ENCODE data around the gene GPD1L. TPM values are rescaled to one million over a fixed set of nuclear protein-coding genes. Genes with fewer than 3 reads are reported as not detected.
"Not testable (repeated sequence)": the region's sequence is repeated elsewhere in the genome, so short reads cannot be mapped to it uniquely, and the experiment has no call there.

The GPD1L gene
- total RNA-seq, 1 donor from 2014 or later = 60.8 TPM

GRCh38 chr3:32180141-32180784, 73.8 kb downstream of the GPD1L start:
- DNase-seq (ENCODE audit: low spot score) = no peak

- no peak for DNase-seq (ENCODE audit: low spot score)
Observed at GRCh38 chr3:32181365-32181764, 74.9 kb downstream of the GPD1L start.

GRCh38 chr3:32181796-32182195, 75.4 kb downstream of the GPD1L start:
- DNase-seq (ENCODE audit: low spot score) = no peak

GRCh38 chr3:32184187-32184730, 77.8 kb downstream of the GPD1L start:
- no peak for DNase-seq (ENCODE audit: low spot score)

GRCh38 chr3:32186097-32186496, 79.7 kb downstream of the GPD1L start:
- DNase-seq (ENCODE audit: low spot score) = no peak

- no peak for DNase-seq (ENCODE audit: low spot score)
Observed at GRCh38 chr3:32186876-32187275, 80.5 kb downstream of the GPD1L start.

- no peak for DNase-seq (ENCODE audit: low spot score)
Observed at GRCh38 chr3:32189693-32190092, 83.3 kb downstream of the GPD1L start.

- DNase-seq (ENCODE audit: low spot score) = not testable (repeated sequence)
Observed at GRCh38 chr3:32190556-32190955, 84.1 kb downstream of the GPD1L start.

- no peak for DNase-seq (ENCODE audit: low spot score)
Observed at GRCh38 chr3:32193101-32193500, 86.7 kb downstream of the GPD1L start.

- no peak for DNase-seq (ENCODE audit: low spot score)
Observed at GRCh38 chr3:32194653-32195052, 88.2 kb downstream of the GPD1L start.

- DNase-seq (ENCODE audit: low spot score) = no peak
Observed at GRCh38 chr3:32195995-32196540, 89.6 kb downstream of the GPD1L start.

- DNase-seq (ENCODE audit: low spot score) = no peak
Observed at GRCh38 chr3:32197991-32198390, 91.6 kb downstream of the GPD1L start.

GRCh38 chr3:32198714-32199113, 92.3 kb downstream of the GPD1L start:
- no peak for DNase-seq (ENCODE audit: low spot score)

GRCh38 chr3:32200490-32200889, 94.1 kb downstream of the GPD1L start:
- no peak for DNase-seq (ENCODE audit: low spot score)

GRCh38 chr3:32200992-32201758, 94.8 kb downstream of the GPD1L start:
- DNase-seq (ENCODE audit: low spot score) = no peak

GRCh38 chr3:32202496-32202895, 96.1 kb downstream of the GPD1L start:
- DNase-seq (ENCODE audit: low spot score) = no peak

GRCh38 chr3:32203854-32204253, 97.4 kb downstream of the GPD1L start:
- DNase-seq (ENCODE audit: low spot score) = no peak

- DNase-seq (ENCODE audit: low spot score) = no peak
Observed at GRCh38 chr3:32208447-32208846, 102.0 kb downstream of the GPD1L start.

- DNase-seq (ENCODE audit: low spot score) = no peak
Observed at GRCh38 chr3:32215185-32215584, 108.8 kb downstream of the GPD1L start.

GRCh38 chr3:32216172-32216783, 109.9 kb downstream of the GPD1L start:
- no peak for DNase-seq (ENCODE audit: low spot score)

GRCh38 chr3:32217339-32217738, 110.9 kb downstream of the GPD1L start:
- DNase-seq (ENCODE audit: low spot score) = no peak
